Activated CD8-positive, alpha-beta T cell treated with anti-CD3 and anti-CD28 coated beads for 36 hours (primary cell): ENCODE data around the gene SLC22A12. TPM values are rescaled to one million over a fixed set of nuclear protein-coding genes. Genes with fewer than 3 reads are reported as not detected.

Experiments used
- ATAC-seq: fragments of 200-7000 bp; cut with Tn5 transposase; one replicate; pipeline ENCODE4 v1.10.0; 2021; ENCODE audit warnings: mild to moderate bottlenecking, moderate library complexity
- CTCF ChIA-PET: fragments of 350-600 bp; sonication (Branson Sonifier 250); formaldehyde crosslinking; loops from one replicate; lab custom pipeline; 2021; ENCODE audit warnings: antibody characterized with exemption; lab: Charles Lee
- POLR2A ChIA-PET: fragments of 350-600 bp; sonication (Branson Sonifier 250); formaldehyde crosslinking; loops from one replicate; lab custom pipeline; 2021; ENCODE audit warnings: antibody characterized with exemption; lab: Charles Lee
- DNase-seq: peaks from one replicate; pipeline ENCODE4 v3.0.0-alpha.2; 2020
- H3K27ac Mint-ChIP-seq: one replicate; pipeline ENCODE4 v1.8.0; 2021; ENCODE audit warnings: mild to moderate bottlenecking, mixed read lengths
- H3K27me3 Mint-ChIP-seq: one replicate; pipeline ENCODE4 v1.8.0; 2021; ENCODE audit warnings: mixed read lengths
- H3K36me3 Mint-ChIP-seq: one replicate; pipeline ENCODE4 v1.8.0; 2021; ENCODE audit warnings: low read depth, mixed read lengths
- H3K4me1 Mint-ChIP-seq: one replicate; pipeline ENCODE4 v1.8.0; 2021; ENCODE audit warnings: low read depth, mixed read lengths
- H3K4me3 Mint-ChIP-seq: one replicate; pipeline ENCODE4 v1.8.0; 2021; ENCODE audit warnings: mild to moderate bottlenecking, moderate library complexity, mixed read lengths
- H3K9me3 Mint-ChIP-seq: one replicate; pipeline ENCODE4 v1.8.0; 2021; ENCODE audit warnings: mixed read lengths
- CTCF ChIP-seq: fragments of 200-600 bp; IDR thresholded peaks from one replicate; pipeline ENCODE4 v1.8.0; 2022; ENCODE audit warnings: antibody characterized with exemption, mild to moderate bottlenecking
- intact Hi-C: fragments of 100-400 bp; cut with micrococcal nuclease; formaldehyde crosslinking; loops from one replicate; pipeline ENCODE4 v1.10.0; 2022
- total RNA-seq, 2 experiments: library from RNA; stranded (reverse); gene quantifications; one replicate each; pipeline ENCODE4 v1.2.3, GENCODE V29; 2021

SLC22A12 gene
- total RNA-seq, 2 experiments from 2014 or later = not detected

- no peaks in the 10 kb centered on the region for H3K4me1 Mint-ChIP-seq
- ATAC-seq (no peak), DNase-seq (no peak)
- POLR2A ChIA-PET = no interaction called here
- intact Hi-C loops = no loop called here
- H3K36me3 Mint-ChIP-seq = no peaks in the 10 kb centered on the region
- CTCF ChIA-PET = no interaction called here
- no peaks in the 10 kb centered on the region for H3K9me3 Mint-ChIP-seq
- H3K27me3 Mint-ChIP-seq = no peaks in the 10 kb centered on the region
- H3K4me3 Mint-ChIP-seq = no peak overlapping the region
- TF ChIP-seq CTCF = no peak
- H3K27ac Mint-ChIP-seq = no peak overlapping the region
Measured at GRCh38 chr11:64562723-64563351, 28.2 kb upstream of the SLC22A12 start.

- Mint-ChIP-seq H3K36me3 (no peaks in the 10 kb centered on the region), H3K27me3 (no peaks in the 10 kb centered on the region), H3K4me1 (no peaks in the 10 kb centered on the region), H3K27ac (no peak overlapping the region), H3K4me3 (no peak overlapping the region), H3K9me3 (no peaks in the 10 kb centered on the region)
- ATAC-seq (no peak), DNase-seq (no peak)
- CTCF ChIA-PET = no interaction called here
- TF ChIP-seq CTCF = no peak
- POLR2A ChIA-PET = no interaction called here
- intact Hi-C loops = no loop called here
Measured at GRCh38 chr11:64563966-64564365, 27.1 kb upstream of the SLC22A12 start.

GRCh38 chr11:64564419-64564818, 26.6 kb upstream of the SLC22A12 start:
- Mint-ChIP-seq H3K36me3 (no peaks in the 10 kb centered on the region), H3K27me3 (no peaks in the 10 kb centered on the region), H3K4me3 (no peak overlapping the region), H3K4me1 (no peaks in the 10 kb centered on the region), H3K9me3 (no peaks in the 10 kb centered on the region), H3K27ac (no peak overlapping the region)
- ATAC-seq (no peak), DNase-seq (no peak)
- POLR2A ChIA-PET = interaction anchor here (0.6 kb wide), 1 partner anchor 33 kb away, joined by 3 read pairs; no protein-coding TSS in a partner anchor
- intact Hi-C loops = no loop called here
- no peak for TF ChIP-seq CTCF
- CTCF ChIA-PET = no interaction called here

- DNase-seq (no peak), ATAC-seq (no peak)
- H3K4me3 Mint-ChIP-seq = no peak overlapping the region
- ChIA-PET CTCF (interaction anchor here (0.8 kb wide), 1 partner anchor 16 kb away, joined by 3 read pairs; no protein-coding TSS in a partner anchor), POLR2A (interaction anchor here (0.6 kb wide), 1 partner anchor 32 kb away, joined by 3 read pairs; no protein-coding TSS in a partner anchor)
- no peak overlapping the region for H3K27ac Mint-ChIP-seq
- intact Hi-C loops = no loop called here
- no peaks in the 10 kb centered on the region for H3K4me1 Mint-ChIP-seq
- H3K27me3 Mint-ChIP-seq = no peaks in the 10 kb centered on the region
- H3K9me3 Mint-ChIP-seq = no peaks in the 10 kb centered on the region
- TF ChIP-seq CTCF = no peak
- H3K36me3 Mint-ChIP-seq = no peaks in the 10 kb centered on the region
Measured at GRCh38 chr11:64564947-64565889, 25.8 kb upstream of the SLC22A12 start.
